T-helper 2 cell treated with Interferon-gamma antibody and Interleukin-4, amounts not matched to agents 5 μg/mL and 100 μg/mL, for 36 hours (primary cell): ENCODE data around the gene WT1.

Experiments
- DNase-seq: peaks from one replicate; pipeline ENCODE4 v3.0.0; 2021; ENCODE audit warnings: low spot score
- H3K27ac Mint-ChIP-seq: one replicate; pipeline ENCODE4 v1.8.0; 2021; ENCODE audit warnings: mild to moderate bottlenecking, mixed read lengths
- H3K27me3 Mint-ChIP-seq: one replicate; pipeline ENCODE4 v1.8.0; 2021; ENCODE audit warnings: low read depth, mixed read lengths
- H3K36me3 Mint-ChIP-seq: one replicate; pipeline ENCODE4 v1.8.0; 2021; ENCODE audit warnings: low read depth, mixed read lengths
- H3K4me1 Mint-ChIP-seq: one replicate; pipeline ENCODE4 v1.8.0; 2021; ENCODE audit warnings: low read depth, mixed read lengths
- H3K4me3 Mint-ChIP-seq: one replicate; pipeline ENCODE4 v1.8.0; 2022; ENCODE audit warnings: mild to moderate bottlenecking, moderate library complexity, mixed read lengths
- H3K9me3 Mint-ChIP-seq: one replicate; pipeline ENCODE4 v1.8.0; 2021; ENCODE audit warnings: mixed read lengths

Gene WT1

GRCh38 chr11:32434356-32435151 is 785 bp downstream of the WT1 start:
- peaks cover 6% of the 10 kb centered on the region for H3K36me3 Mint-ChIP-seq
- peaks cover 17% of the 10 kb centered on the region for H3K4me1 Mint-ChIP-seq
- peaks cover 92% of the 10 kb centered on the region for H3K27me3 Mint-ChIP-seq
- H3K4me3 Mint-ChIP-seq = peak overlapping the region; percentile 26
- no peaks in the 10 kb centered on the region for H3K9me3 Mint-ChIP-seq
- peak overlapping the region; percentile 41 for H3K27ac Mint-ChIP-seq
- DNase-seq = no peak

DNA sequence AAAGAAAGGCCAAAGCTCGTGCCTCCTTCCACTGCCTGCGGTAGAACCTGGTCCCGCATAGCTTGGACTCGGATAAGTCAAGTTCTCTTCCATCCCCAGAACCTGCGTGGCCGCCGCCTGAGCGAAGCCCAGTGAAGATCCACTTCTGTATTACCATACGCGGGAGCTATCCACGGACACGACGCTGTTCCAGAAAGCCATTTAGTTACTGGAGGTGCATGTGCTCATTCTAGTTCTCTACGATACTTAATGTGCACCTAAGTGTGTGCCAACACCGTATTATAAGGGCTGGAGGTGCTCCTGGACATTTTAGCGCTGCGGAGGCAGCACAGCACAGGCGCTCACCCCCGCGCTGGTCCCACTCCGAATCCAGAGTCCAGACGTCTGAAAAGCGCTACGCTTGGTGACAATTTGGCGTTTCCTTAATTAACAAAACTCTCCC is 1.4 kb downstream of the WT1 start:
- DNase-seq = no peak
- no peak overlapping the region for H3K27ac Mint-ChIP-seq
- H3K9me3 Mint-ChIP-seq = no peaks in the 10 kb centered on the region
- H3K4me1 Mint-ChIP-seq = peaks cover 15% of the 10 kb centered on the region
- peaks cover 6% of the 10 kb centered on the region for H3K36me3 Mint-ChIP-seq
- no peak overlapping the region for H3K4me3 Mint-ChIP-seq
- peaks cover 91% of the 10 kb centered on the region for H3K27me3 Mint-ChIP-seq

- H3K4me3 Mint-ChIP-seq = no peak overlapping the region
- no peaks in the 10 kb centered on the region for H3K9me3 Mint-ChIP-seq
- DNase-seq = no peak
- H3K27me3 Mint-ChIP-seq = peaks cover 91% of the 10 kb centered on the region
- peaks cover 15% of the 10 kb centered on the region for H3K4me1 Mint-ChIP-seq
- no peak overlapping the region for H3K27ac Mint-ChIP-seq
- H3K36me3 Mint-ChIP-seq = peaks cover 6% of the 10 kb centered on the region
These were observed 2.0 kb downstream of the WT1 start for GRCh38 chr11:32433101-32433913.

GRCh38 chr11:32432565-32432964 is 2.8 kb downstream of the WT1 start:
- DNase-seq = no peak
- H3K4me1 Mint-ChIP-seq = peaks cover 15% of the 10 kb centered on the region
- peaks cover 6% of the 10 kb centered on the region for H3K36me3 Mint-ChIP-seq
- H3K9me3 Mint-ChIP-seq = no peaks in the 10 kb centered on the region
- H3K4me3 Mint-ChIP-seq = no peak overlapping the region
- H3K27ac Mint-ChIP-seq = no peak overlapping the region
- peaks cover 90% of the 10 kb centered on the region for H3K27me3 Mint-ChIP-seq

DNA sequence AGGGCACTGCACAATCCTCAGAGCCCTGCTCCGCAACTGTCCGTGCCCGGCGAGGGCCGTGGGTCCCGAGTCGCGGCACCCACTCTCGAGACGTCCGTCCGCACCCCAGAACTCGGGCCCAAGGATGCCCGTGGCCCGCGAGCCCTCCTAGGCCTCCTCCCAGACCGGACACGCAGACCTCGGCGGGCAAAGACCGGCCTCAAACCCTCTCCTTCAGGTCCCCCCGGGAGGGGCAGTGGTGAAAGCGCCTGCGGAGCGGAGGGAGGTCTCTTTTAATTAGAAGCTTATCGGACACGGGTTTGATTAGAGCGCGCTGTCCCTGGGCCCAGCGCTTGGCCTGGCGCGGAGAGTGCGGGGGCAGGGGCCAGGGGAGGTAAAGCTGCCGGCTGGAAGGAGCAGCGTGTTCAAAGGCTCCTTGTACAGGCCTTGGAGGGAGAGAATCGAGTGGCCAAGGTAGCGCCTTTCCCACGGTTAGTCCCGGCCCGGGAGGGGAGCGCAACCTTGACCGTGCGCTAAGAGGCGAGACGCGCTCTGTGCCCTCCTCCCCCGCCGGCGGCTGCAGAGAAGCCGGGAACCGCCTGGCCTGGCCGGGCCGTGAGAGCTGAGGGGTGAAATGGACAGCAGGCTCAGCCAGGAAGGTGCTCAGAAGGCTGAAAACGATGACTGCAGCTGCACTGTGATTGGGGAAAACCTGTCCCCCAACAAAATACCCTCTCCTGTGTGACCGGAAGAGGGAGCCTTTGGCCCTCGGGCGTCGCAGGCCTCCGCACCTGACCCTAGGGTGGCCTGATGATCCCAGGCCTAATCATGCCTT is 4.6 kb downstream of the WT1 start:
- DNase-seq = no peak
- Mint-ChIP-seq H3K9me3 (no peaks in the 10 kb centered on the region), H3K4me3 (no peak overlapping the region), H3K36me3 (peaks cover 3% of the 10 kb centered on the region), H3K4me1 (peaks cover 10% of the 10 kb centered on the region), H3K27ac (no peak overlapping the region), H3K27me3 (peaks cover 90% of the 10 kb centered on the region)

DNA sequence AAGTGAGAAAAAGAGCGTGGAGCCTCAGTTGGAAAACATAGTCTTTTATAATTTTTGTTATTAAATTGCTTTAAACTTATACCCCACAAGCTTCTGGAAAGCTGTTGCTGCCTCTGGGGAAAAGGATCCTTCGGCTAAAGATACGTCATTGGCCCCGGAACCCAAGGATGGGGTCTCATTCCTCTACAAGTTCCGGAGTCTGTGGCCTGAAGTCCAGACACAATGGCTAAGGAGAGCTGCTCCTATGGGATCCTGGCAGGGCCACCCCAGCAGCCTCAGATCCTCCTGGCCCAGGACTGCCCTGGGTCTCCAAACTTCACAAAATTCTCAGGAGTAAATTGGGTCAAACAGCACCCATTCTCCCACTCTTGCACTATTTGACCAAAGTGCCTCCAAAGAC is 5.9 kb downstream of the WT1 start:
- Mint-ChIP-seq H3K36me3 (peaks cover 2% of the 10 kb centered on the region), H3K9me3 (no peaks in the 10 kb centered on the region), H3K27ac (no peak overlapping the region), H3K4me3 (no peak overlapping the region), H3K4me1 (peaks cover 10% of the 10 kb centered on the region), H3K27me3 (peaks cover 96% of the 10 kb centered on the region)
- no peak for DNase-seq

DNA sequence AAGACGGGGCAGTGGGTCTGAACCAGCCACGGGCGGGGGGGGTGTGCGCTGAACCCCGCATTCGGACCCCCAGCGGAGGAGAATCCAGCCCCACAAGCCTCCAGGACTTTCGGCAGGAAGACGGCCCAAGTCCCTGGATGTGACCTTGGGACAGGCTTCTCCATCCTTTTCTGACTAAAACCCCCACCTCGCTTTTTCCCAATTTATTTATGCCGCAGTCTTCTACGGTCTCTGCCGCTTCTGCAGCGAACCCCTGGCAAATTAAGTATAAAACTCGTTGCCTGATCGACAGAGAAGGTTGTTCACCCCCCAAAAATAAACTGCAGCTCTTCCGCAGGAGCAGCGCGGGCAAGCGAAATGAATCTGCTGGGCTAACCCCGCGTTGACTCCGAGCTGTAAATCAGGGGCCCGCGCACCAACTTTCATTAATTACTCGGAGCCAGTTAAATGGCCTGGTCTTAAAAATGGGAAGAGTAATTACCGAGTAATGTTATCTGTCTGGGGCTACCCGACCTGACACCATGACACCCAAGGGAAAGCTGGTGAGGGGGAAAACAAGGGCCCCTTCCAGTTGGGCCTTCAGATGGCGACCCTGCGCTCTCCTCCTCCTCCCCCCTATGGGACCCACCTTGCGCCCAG is 6.6 kb downstream of the WT1 start:
- H3K36me3 Mint-ChIP-seq = peaks cover 2% of the 10 kb centered on the region
- no peak overlapping the region for H3K4me3 Mint-ChIP-seq
- H3K27ac Mint-ChIP-seq = no peak overlapping the region
- H3K27me3 Mint-ChIP-seq = peaks cover 92% of the 10 kb centered on the region
- DNase-seq = no peak
- peaks cover 11% of the 10 kb centered on the region for H3K4me1 Mint-ChIP-seq
- no peaks in the 10 kb centered on the region for H3K9me3 Mint-ChIP-seq

- Mint-ChIP-seq H3K4me1 (peaks cover 11% of the 10 kb centered on the region), H3K27ac (no peak overlapping the region), H3K9me3 (no peaks in the 10 kb centered on the region), H3K27me3 (peaks cover 91% of the 10 kb centered on the region), H3K4me3 (no peak overlapping the region), H3K36me3 (peaks cover 2% of the 10 kb centered on the region)
- no peak for DNase-seq
These were observed 7.2 kb downstream of the WT1 start for GRCh38 chr11:32427935-32428664.

- Mint-ChIP-seq H3K27ac (no peak overlapping the region), H3K27me3 (peaks cover 90% of the 10 kb centered on the region), H3K9me3 (no peaks in the 10 kb centered on the region), H3K36me3 (peaks cover 2% of the 10 kb centered on the region), H3K4me3 (no peak overlapping the region), H3K4me1 (peaks cover 15% of the 10 kb centered on the region)
- no peak for DNase-seq
These were observed 7.8 kb downstream of the WT1 start for GRCh38 chr11:32427616-32427934.

- Mint-ChIP-seq H3K27ac (no peak overlapping the region), H3K27me3 (peaks cover 90% of the 10 kb centered on the region), H3K4me3 (peak overlapping the region; percentile 9), H3K4me1 (peaks cover 20% of the 10 kb centered on the region), H3K36me3 (peaks cover 2% of the 10 kb centered on the region), H3K9me3 (no peaks in the 10 kb centered on the region)
- DNase-seq = no peak
These were observed 8.3 kb downstream of the WT1 start for GRCh38 chr11:32426819-32427615.

DNA sequence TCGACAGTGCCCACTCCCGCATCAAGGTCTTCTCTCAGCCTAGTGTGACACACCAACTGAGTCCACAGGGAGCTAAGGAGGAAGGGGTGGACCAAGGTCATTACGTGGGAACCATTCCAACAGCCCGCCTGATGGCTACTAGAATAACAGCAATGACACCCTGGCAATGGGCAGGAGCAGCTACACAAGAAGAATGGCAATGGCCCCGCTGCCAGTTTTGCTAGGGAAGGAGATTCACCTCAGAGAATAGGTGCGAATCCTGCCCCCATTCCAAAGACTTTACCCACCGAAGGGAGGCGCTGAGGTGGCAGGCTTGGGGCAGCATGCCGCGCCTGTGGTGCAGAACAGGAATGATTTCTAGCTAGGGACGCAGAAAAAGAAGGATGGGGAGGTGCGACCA is 9.1 kb downstream of the WT1 start:
- Mint-ChIP-seq H3K27me3 (peaks cover 85% of the 10 kb centered on the region), H3K9me3 (no peaks in the 10 kb centered on the region), H3K4me1 (peaks cover 28% of the 10 kb centered on the region), H3K4me3 (peak overlapping the region; percentile 26), H3K36me3 (peaks cover 2% of the 10 kb centered on the region), H3K27ac (no peak overlapping the region)
- no peak for DNase-seq

GRCh38 chr11:32425761-32426160 is 9.6 kb downstream of the WT1 start:
- H3K4me3 Mint-ChIP-seq = no peak overlapping the region
- H3K27ac Mint-ChIP-seq = no peak overlapping the region
- peaks cover 81% of the 10 kb centered on the region for H3K27me3 Mint-ChIP-seq
- no peaks in the 10 kb centered on the region for H3K9me3 Mint-ChIP-seq
- H3K36me3 Mint-ChIP-seq = peaks cover 2% of the 10 kb centered on the region
- DNase-seq = no peak
- peaks cover 33% of the 10 kb centered on the region for H3K4me1 Mint-ChIP-seq
